ENCODE results near the gene GTF2H1.

The GTF2H1 gene

DNA sequence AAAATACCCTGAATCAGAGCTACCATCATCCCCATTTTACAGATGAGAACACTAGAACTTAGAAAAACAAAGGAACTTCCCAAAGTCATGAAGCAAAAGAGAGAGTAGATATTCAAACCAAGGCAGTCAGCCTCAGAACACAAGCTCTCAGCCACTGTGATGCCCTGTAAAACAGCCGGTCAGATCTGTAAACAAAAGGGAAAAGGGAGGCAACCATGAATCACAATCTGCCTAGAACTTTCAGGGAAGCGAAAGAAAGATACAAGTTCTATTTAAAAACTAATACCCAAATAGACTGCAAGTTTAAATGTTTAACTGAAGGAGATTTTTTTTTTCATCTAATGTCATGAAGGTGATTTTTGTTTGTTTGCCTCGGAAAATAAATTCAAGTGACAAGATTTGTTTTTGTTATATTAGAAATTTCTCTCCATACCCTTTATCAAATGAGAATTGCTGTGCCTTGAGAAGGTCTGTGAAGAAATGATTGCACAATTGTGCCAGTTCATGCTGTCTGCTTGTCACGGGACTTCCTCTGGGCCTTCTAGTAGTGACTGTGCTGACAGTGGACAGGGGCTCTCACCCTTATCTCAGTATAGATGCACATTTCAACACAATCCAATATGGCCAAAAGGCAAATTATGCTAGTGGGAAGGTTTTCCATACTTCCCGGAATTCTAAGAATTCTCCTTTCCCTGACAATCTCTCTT, 44.6 kb upstream of the GTF2H1 start:
- H3K36me3 ChIP-seq (ENCODE audit: control insufficient read depth in 2 of 2, insufficient read depth in 1 of 2, low read length in 2 of 2) = peaks cover 0 to 44% of the 10 kb centered on the region in 2 experiments; a peak in 1 of 3 replicates
- no peak overlapping the region for H3K27ac ChIP-seq (ENCODE audit: extremely low read depth, low read depth, low read length)
- CTCF ChIA-PET = no interaction called here
- POLR2A ChIA-PET = interaction anchor here (0.7 kb wide), 1 partner anchor 29 kb away, joined by 5 read pairs; no protein-coding TSS in a partner anchor
- TF ChIP-seq ZNF560 (tag by site-specific recombination; IDR thresholded peaks at IDR 0.05; ENCODE audit: borderline replicate concordance) (no peak), ZNF24 (tag by site-specific recombination; IDR thresholded peaks at IDR 0.05) (no peak), ZNF510 (tag by site-specific recombination; IDR thresholded peaks at IDR 0.05; ENCODE audit: insufficient replicate concordance) (no peak), GLI2 (tag by site-specific recombination; IDR thresholded peaks at IDR 0.05; ENCODE audit: borderline replicate concordance, low read depth) (no peak), TCF7L2 (IDR thresholded peaks at IDR 0.05; ENCODE audit: borderline replicate concordance, low read depth, low read length) (no peak), ZNF664 (tag by site-specific recombination; IDR thresholded peaks at IDR 0.05) (0 out of 2 replicates have a peak, but pooled peaks have one; percentile 23)
- H3K4me1 ChIP-seq (ENCODE audit: control insufficient read depth, insufficient read depth, low read length) = no peaks in the 10 kb centered on the region
- H3K9me3 ChIP-seq (ENCODE audit: control insufficient read depth, insufficient read depth, low read depth, low read length) = no peaks in the 10 kb centered on the region
- no peak overlapping the region for H3K4me3 ChIP-seq (ENCODE audit: low read depth, low read length)

GRCh38 chr11:18280438-18281045, 41.8 kb upstream of the GTF2H1 start:
- H3K36me3 ChIP-seq (ENCODE audit: control insufficient read depth in 2 of 2, insufficient read depth in 1 of 2, low read length in 2 of 2) = peaks cover 7 to 69% of the 10 kb centered on the region in 2 experiments
- no peak overlapping the region for H3K4me3 ChIP-seq (ENCODE audit: low read depth, low read length)
- H3K4me1 ChIP-seq (ENCODE audit: control insufficient read depth, insufficient read depth, low read length) = no peaks in the 10 kb centered on the region
- no peaks in the 10 kb centered on the region for H3K9me3 ChIP-seq (ENCODE audit: control insufficient read depth, insufficient read depth, low read depth, low read length)
- CTCF ChIA-PET = interaction anchor here (1.5 kb wide), 1 partner anchor 37 kb away, joined by 4 read pairs; no protein-coding TSS in a partner anchor
- POLR2A ChIA-PET = no interaction called here
- no peak overlapping the region for H3K27ac ChIP-seq (ENCODE audit: extremely low read depth, low read depth, low read length)
- TF ChIP-seq INSM2 (tag by site-specific recombination; IDR thresholded peaks at IDR 0.05) = no peak
- no peak for TF ChIP-seq ZNF18 (tag by site-specific recombination; IDR thresholded peaks at IDR 0.05)
- no peak for TF ChIP-seq ZBTB49 (tag by site-specific recombination; IDR thresholded peaks at IDR 0.05; ENCODE audit: low read depth)
- no peak for TF ChIP-seq ZNF704 (tag by site-specific recombination; IDR thresholded peaks at IDR 0.05)
- TF ChIP-seq PRDM6 (tag by site-specific recombination; IDR thresholded peaks at IDR 0.05) = no peak
- no peak for TF ChIP-seq PRDM1 (tag by site-specific recombination; IDR thresholded peaks at IDR 0.05)
- no peak for TF ChIP-seq ZNF394 (tag by site-specific recombination; IDR thresholded peaks at IDR 0.05; ENCODE audit: borderline replicate concordance)
- TF ChIP-seq HOXD13 (CRISPR knock-in tag; IDR thresholded peaks at IDR 0.05; ENCODE audit: borderline replicate concordance) = no peak
- TF ChIP-seq, protein P1, sequence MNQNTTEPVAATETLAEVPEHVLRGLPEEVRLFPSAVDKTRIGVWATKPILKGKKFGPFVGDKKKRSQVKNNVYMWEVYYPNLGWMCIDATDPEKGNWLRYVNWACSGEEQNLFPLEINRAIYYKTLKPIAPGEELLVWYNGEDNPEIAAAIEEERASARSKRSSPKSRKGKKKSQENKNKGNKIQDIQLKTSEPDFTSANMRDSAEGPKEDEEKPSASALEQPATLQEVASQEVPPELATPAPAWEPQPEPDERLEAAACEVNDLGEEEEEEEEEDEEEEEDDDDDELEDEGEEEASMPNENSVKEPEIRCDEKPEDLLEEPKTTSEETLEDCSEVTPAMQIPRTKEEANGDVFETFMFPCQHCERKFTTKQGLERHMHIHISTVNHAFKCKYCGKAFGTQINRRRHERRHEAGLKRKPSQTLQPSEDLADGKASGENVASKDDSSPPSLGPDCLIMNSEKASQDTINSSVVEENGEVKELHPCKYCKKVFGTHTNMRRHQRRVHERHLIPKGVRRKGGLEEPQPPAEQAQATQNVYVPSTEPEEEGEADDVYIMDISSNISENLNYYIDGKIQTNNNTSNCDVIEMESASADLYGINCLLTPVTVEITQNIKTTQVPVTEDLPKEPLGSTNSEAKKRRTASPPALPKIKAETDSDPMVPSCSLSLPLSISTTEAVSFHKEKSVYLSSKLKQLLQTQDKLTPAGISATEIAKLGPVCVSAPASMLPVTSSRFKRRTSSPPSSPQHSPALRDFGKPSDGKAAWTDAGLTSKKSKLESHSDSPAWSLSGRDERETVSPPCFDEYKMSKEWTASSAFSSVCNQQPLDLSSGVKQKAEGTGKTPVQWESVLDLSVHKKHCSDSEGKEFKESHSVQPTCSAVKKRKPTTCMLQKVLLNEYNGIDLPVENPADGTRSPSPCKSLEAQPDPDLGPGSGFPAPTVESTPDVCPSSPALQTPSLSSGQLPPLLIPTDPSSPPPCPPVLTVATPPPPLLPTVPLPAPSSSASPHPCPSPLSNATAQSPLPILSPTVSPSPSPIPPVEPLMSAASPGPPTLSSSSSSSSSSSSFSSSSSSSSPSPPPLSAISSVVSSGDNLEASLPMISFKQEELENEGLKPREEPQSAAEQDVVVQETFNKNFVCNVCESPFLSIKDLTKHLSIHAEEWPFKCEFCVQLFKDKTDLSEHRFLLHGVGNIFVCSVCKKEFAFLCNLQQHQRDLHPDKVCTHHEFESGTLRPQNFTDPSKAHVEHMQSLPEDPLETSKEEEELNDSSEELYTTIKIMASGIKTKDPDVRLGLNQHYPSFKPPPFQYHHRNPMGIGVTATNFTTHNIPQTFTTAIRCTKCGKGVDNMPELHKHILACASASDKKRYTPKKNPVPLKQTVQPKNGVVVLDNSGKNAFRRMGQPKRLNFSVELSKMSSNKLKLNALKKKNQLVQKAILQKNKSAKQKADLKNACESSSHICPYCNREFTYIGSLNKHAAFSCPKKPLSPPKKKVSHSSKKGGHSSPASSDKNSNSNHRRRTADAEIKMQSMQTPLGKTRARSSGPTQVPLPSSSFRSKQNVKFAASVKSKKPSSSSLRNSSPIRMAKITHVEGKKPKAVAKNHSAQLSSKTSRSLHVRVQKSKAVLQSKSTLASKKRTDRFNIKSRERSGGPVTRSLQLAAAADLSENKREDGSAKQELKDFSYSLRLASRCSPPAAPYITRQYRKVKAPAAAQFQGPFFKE (tag by site-specific recombination; IDR thresholded peaks at IDR 0.05; ENCODE audit: borderline replicate concordance) = no peak
- TF ChIP-seq ZNF529 (tag by site-specific recombination; IDR thresholded peaks at IDR 0.05; ENCODE audit: insufficient replicate concordance) = no peak
- TF ChIP-seq ZNF670 (tag by site-specific recombination; IDR thresholded peaks at IDR 0.05; ENCODE audit: low read depth) = no peak

All from HEK293 (cell line).